ENCODE measurements around the gene LHX3.

LHX3 gene

DNA sequence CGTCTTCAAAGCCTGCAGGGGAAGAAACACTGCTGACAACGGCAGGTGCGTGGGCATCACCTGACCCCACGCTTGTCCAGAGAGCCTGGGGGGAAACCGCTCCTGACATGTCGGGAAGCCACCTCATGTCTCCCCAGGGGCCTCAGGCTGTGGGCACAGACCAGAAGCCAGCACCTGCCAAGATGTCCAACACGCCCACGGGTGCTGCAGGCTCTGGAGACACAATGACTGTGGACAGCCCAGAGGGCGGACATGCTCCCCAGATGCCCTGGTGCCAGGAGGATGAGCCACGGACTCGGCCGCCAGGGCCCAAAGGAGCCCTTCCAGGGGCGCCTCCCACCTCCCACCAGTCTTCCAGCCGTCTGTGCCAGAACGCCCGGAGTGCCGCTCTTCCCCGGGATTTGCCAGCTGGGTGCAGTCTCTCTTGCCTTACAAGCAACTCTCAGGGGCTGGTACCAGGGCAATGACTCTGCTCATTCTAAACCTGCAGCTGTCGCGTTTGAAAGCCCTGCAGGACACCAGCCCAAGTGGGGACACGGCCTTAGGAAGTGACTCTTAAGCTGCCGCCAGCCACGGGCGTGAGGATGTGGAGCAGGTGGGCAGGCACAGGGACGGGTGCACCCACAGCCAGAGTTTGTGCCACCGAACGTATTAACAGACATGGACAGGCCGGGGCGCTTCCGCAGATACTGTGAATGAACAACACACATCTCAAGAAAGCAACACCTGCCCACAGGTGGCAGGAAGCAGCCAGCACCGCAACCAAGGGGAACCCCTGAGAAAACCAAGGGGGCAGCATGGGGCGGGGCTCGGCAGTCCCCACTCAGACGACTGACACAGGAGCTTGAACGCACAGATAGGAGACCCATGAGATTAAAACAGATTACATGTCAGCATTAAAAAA lies 6.8 kb upstream of the LHX3 start:
- no peaks in the 10 kb centered on the region for H3K9me3 ChIP-seq
- no peak overlapping the region for H3K27ac ChIP-seq
- no peaks in the 10 kb centered on the region for H3K4me1 ChIP-seq (ENCODE audit: control insufficient read depth in 1 of 2, insufficient read depth in 1 of 2, low read depth in 1 of 2, low read length in 1 of 2)
- TF ChIP-seq, protein P1, sequence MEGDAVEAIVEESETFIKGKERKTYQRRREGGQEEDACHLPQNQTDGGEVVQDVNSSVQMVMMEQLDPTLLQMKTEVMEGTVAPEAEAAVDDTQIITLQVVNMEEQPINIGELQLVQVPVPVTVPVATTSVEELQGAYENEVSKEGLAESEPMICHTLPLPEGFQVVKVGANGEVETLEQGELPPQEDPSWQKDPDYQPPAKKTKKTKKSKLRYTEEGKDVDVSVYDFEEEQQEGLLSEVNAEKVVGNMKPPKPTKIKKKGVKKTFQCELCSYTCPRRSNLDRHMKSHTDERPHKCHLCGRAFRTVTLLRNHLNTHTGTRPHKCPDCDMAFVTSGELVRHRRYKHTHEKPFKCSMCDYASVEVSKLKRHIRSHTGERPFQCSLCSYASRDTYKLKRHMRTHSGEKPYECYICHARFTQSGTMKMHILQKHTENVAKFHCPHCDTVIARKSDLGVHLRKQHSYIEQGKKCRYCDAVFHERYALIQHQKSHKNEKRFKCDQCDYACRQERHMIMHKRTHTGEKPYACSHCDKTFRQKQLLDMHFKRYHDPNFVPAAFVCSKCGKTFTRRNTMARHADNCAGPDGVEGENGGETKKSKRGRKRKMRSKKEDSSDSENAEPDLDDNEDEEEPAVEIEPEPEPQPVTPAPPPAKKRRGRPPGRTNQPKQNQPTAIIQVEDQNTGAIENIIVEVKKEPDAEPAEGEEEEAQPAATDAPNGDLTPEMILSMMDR (IDR thresholded peaks at IDR 0.05): no peak
- H3K4me3 ChIP-seq (ENCODE audit: low read depth in 1 of 2, low read length in 1 of 2): no peak overlapping the region
- peaks cover 46% of the 10 kb centered on the region for H3K36me3 ChIP-seq
- no peaks in the 10 kb centered on the region for H3K27me3 ChIP-seq

DNA sequence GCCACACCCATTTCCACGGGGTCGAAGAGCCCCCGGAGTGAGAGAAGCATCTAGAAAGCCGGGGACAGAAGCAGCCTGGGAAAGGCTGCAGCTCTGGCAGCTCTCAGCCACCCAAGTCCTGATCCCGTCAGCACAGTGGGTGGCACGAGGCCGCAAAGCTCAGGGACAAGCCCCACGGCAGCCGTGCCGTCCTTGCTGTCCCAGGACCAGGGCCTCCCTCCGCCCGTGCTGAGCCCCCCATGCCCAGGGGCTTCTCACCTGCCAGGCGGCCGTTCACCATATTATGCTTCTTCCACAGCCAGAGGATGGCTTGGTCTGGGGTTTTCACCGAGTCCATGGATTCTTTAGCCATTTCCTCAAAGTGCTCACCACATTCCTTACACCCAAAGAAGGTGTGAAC lies 6.1 kb upstream of the LHX3 start:
- Histone ChIP-seq H3K9me3 (no peaks in the 10 kb centered on the region), H3K36me3 (peaks cover 42% of the 10 kb centered on the region), H3K4me3 (ENCODE audit: low read depth in 1 of 2, low read length in 1 of 2) (no peak overlapping the region), H3K4me1 (ENCODE audit: control insufficient read depth in 1 of 2, insufficient read depth in 1 of 2, low read depth in 1 of 2, low read length in 1 of 2) (no peaks in the 10 kb centered on the region), H3K27ac (no peak overlapping the region), H3K27me3 (peaks cover 5% of the 10 kb centered on the region)
- TF ChIP-seq, protein P1 (IDR thresholded peaks at IDR 0.05): no peak

GRCh38 chr9:136210276-136210675 lies 5.3 kb upstream of the LHX3 start:
- H3K36me3 ChIP-seq: peaks cover 42% of the 10 kb centered on the region
- H3K27ac ChIP-seq: no peak overlapping the region
- H3K4me1 ChIP-seq (ENCODE audit: control insufficient read depth in 1 of 2, insufficient read depth in 1 of 2, low read depth in 1 of 2, low read length in 1 of 2): no peaks in the 10 kb centered on the region
- TF ChIP-seq, protein P1 (IDR thresholded peaks at IDR 0.05): no peak
- no peak overlapping the region for H3K4me3 ChIP-seq (ENCODE audit: low read depth in 1 of 2, low read length in 1 of 2)
- H3K27me3 ChIP-seq: peaks cover 12% of the 10 kb centered on the region
- H3K9me3 ChIP-seq: no peaks in the 10 kb centered on the region

DNA sequence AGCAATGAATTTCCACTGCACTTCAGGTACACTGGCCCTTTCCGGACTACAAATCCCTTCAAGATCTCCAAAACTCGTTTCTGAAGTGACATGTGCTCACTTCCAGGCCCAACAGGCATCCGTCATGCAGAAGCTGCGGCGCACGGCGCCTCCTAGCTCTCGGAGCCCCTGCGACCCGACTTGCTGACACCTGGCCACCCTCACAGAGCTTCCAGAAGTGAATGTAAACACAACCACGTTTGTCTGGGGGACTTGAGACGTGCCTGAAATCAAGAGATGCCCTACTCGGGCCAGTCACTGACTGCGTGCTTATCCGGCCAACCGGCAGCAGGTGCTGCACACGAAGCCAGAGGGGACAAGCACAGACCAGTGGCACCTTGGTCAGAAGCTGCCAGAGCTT lies 4.9 kb upstream of the LHX3 start:
- no peak overlapping the region for H3K27ac ChIP-seq
- peaks cover 39% of the 10 kb centered on the region for H3K36me3 ChIP-seq
- H3K9me3 ChIP-seq: no peaks in the 10 kb centered on the region
- peaks cover 17% of the 10 kb centered on the region for H3K27me3 ChIP-seq
- TF ChIP-seq, protein P1 (IDR thresholded peaks at IDR 0.05): no peak
- no peak overlapping the region for H3K4me3 ChIP-seq (ENCODE audit: low read depth in 1 of 2, low read length in 1 of 2)
- H3K4me1 ChIP-seq (ENCODE audit: control insufficient read depth in 1 of 2, insufficient read depth in 1 of 2, low read depth in 1 of 2, low read length in 1 of 2): no peaks in the 10 kb centered on the region

- Histone ChIP-seq H3K27me3 (peaks cover 23% of the 10 kb centered on the region), H3K9me3 (no peaks in the 10 kb centered on the region), H3K27ac (no peak overlapping the region), H3K4me1 (ENCODE audit: control insufficient read depth in 1 of 2, insufficient read depth in 1 of 2, low read depth in 1 of 2, low read length in 1 of 2) (no peaks in the 10 kb centered on the region), H3K4me3 (ENCODE audit: low read depth in 1 of 2, low read length in 1 of 2) (no peak overlapping the region), H3K36me3 (peaks cover 34% of the 10 kb centered on the region)
- TF ChIP-seq, protein P1 (IDR thresholded peaks at IDR 0.05): no peak
Measured at GRCh38 chr9:136209232-136209631, 4.3 kb upstream of the LHX3 start.

Data from neutrophil (primary cell).